Nephron progenitor cell (in vitro differentiated cells): ENCODE data around the gene BICRAL.
"Not testable (repeated sequence)": the region's sequence is repeated elsewhere in the genome, so short reads cannot be mapped to it uniquely, and the experiment has no call there.

ENCODE experiments used
- DNase-seq: peaks from one replicate; pipeline ENCODE4 v3.0.0; 2021
- H3K27ac Mint-ChIP-seq: 2 replicates; pipeline ENCODE4 v1.8.0; 2021; ENCODE audit warnings: mild to moderate bottlenecking, moderate library complexity, mixed read lengths
- H3K27me3 Mint-ChIP-seq: 2 replicates; pipeline ENCODE4 v1.8.0; 2021; ENCODE audit warnings: mild to moderate bottlenecking, low read depth, mixed read lengths; ENCODE audit not compliant: poor library complexity
- H3K36me3 Mint-ChIP-seq: 2 replicates; pipeline ENCODE4 v1.8.0; 2021; ENCODE audit warnings: low read depth, mixed read lengths
- H3K4me1 Mint-ChIP-seq: 2 replicates; pipeline ENCODE4 v1.8.0; 2021; ENCODE audit warnings: mixed read lengths
- H3K4me3 Mint-ChIP-seq: 2 replicates; pipeline ENCODE4 v1.8.0; 2021; ENCODE audit warnings: mild to moderate bottlenecking, moderate library complexity, mixed read lengths
- H3K9me3 Mint-ChIP-seq: 2 replicates; pipeline ENCODE4 v1.8.0; 2021; ENCODE audit warnings: mild to moderate bottlenecking, moderate library complexity, mixed read lengths
- TF ChIP-seq, protein P1 (sequence below): fragments of 200-600 bp; sonication (generic); IDR thresholded peaks from 2 replicates; pipeline ENCODE4 v1.5.0; 2021; ENCODE audit warnings: antibody characterized with exemption

BICRAL gene

DNA sequence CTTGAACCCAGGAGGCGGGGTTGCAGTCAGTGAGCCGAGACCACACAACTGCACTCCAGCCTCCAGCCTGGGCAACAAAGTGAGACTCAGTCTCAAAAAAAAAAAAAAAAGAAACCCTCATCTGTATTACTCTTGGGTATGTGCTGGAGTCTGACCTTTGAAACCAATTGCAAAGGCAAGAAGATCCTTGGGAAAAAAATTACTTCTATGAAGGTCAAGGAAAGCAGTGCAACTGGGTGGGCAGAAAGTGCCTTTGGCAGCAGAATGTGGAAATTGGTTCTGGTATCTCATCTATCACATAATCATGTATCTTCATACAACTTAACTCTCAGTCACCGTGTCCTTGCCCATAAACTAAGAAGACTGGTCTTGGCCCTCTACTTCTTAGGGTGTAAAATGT, 89.9 kb downstream of the BICRAL start:
- Mint-ChIP-seq H3K36me3 (no peaks in the 10 kb centered on the region), H3K4me1 (no peaks in the 10 kb centered on the region), H3K9me3 (no peaks in the 10 kb centered on the region), H3K27ac (no peak overlapping the region), H3K4me3 (no peak overlapping the region), H3K27me3 (peaks cover 11% of the 10 kb centered on the region)
- TF ChIP-seq, protein P1, sequence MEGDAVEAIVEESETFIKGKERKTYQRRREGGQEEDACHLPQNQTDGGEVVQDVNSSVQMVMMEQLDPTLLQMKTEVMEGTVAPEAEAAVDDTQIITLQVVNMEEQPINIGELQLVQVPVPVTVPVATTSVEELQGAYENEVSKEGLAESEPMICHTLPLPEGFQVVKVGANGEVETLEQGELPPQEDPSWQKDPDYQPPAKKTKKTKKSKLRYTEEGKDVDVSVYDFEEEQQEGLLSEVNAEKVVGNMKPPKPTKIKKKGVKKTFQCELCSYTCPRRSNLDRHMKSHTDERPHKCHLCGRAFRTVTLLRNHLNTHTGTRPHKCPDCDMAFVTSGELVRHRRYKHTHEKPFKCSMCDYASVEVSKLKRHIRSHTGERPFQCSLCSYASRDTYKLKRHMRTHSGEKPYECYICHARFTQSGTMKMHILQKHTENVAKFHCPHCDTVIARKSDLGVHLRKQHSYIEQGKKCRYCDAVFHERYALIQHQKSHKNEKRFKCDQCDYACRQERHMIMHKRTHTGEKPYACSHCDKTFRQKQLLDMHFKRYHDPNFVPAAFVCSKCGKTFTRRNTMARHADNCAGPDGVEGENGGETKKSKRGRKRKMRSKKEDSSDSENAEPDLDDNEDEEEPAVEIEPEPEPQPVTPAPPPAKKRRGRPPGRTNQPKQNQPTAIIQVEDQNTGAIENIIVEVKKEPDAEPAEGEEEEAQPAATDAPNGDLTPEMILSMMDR: no peak
- no peak for DNase-seq

DNA sequence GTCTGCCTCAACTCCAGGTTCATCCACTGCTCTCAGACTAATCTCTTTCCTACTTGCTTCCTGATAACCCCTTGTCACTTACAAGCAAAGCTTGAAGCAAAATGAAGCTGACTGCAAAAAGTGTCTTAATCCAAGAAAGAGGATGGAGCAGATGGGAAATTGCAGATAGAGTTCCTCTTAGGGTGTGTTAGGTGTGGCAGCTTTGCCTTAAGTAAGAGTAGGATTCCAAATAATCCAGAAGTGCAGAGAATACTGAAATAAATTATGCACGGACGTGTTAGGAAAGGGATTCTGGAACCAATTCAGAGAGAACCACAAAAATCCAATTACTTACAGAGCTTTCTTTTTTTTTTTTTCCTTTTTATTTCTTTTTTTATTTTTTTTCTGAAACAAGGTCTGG, 91.5 kb downstream of the BICRAL start:
- Mint-ChIP-seq H3K4me3 (no peak overlapping the region), H3K36me3 (no peaks in the 10 kb centered on the region), H3K27me3 (peaks cover 11% of the 10 kb centered on the region), H3K4me1 (no peaks in the 10 kb centered on the region), H3K27ac (no peak overlapping the region), H3K9me3 (no peaks in the 10 kb centered on the region)
- TF ChIP-seq, protein P1: no peak
- no peak for DNase-seq

DNA sequence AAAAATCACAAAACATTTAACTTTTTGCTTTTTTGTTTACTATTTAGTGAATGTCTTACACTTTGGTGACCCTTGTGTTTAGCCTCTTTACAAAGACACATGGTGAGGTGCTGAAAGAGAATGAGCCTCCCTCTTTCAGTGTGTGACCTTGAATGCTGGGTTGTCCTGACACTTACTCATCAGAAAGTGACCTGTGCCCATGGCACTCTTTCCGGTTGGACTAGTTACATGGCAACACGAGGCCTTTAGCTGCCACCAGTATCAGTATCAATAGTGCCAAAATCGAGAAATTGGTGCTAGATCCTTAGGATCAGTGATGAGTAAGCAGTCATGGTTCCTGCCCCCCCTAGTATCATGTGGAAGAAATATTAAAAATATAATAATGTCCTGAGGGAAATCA, 95.8 kb downstream of the BICRAL start:
- H3K27me3 Mint-ChIP-seq: peaks cover 14% of the 10 kb centered on the region
- peaks cover 21% of the 10 kb centered on the region for H3K4me1 Mint-ChIP-seq
- H3K27ac Mint-ChIP-seq: no peak overlapping the region
- DNase-seq: no peak
- no peaks in the 10 kb centered on the region for H3K9me3 Mint-ChIP-seq
- peak overlapping the region; percentile 62 for H3K4me3 Mint-ChIP-seq
- TF ChIP-seq, protein P1: no peak
- peaks cover 4% of the 10 kb centered on the region for H3K36me3 Mint-ChIP-seq

DNA sequence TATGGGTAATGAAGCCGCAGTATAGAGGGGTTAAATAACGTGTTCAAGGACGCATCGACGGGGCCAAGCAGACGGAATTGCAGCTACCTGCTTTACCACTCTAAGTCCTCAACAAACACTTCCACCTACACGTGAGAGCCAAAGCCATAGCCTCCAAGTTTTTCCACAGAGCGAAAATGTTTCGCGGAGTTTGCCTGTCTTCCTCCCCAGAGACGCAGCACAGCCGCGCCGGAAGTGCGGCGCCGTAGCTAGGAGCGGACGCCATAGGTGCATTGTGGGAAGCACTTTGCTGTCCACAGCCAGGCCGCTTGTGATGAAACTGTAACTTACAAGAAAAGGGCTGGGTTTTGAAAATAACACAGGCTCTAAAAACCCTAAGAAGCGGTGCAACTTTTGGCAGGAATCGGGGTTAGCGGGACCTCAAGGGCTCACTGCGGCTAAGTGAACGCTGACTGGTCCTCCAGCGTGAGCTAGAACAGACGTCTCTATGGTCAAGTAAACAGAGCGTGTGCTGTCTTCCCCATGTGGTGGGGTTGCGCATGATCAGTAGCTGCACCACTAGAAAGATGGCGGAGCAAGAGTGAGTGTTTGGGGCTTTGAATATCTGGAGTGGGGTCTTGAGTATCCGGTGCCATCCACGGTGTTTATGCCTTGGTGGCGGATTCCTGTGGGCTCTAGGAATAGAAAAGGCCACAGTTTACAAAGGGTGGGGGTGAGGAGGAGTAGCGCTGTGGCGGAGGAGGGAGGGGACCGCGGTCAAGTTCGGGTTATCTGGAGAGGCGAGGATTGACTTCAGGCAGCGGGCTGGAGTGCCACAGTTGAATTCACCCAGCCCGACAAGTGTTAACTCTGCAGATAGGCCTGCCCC, 97.8 kb downstream of the BICRAL start, which contains the start of gene RPL7L1:
Gene RPL7L1 (plus strand): TSS at position 245 of the 868 bp plus-strand sequence. CDS start 295 bp downstream, at position 540.
- Mint-ChIP-seq H3K27ac (peak within 1 kb of the TSS; percentile 100), H3K9me3 (no peaks in the 10 kb centered on the region), H3K4me3 (peak within 1 kb of the TSS; percentile 98), H3K36me3 (peaks cover 22% of the 10 kb centered on the region), H3K27me3 (peaks cover 8% of the 10 kb centered on the region), H3K4me1 (peaks cover 21% of the 10 kb centered on the region)
- TF ChIP-seq, protein P1: no peak
- DNase-seq: peak; percentile 73

DNA sequence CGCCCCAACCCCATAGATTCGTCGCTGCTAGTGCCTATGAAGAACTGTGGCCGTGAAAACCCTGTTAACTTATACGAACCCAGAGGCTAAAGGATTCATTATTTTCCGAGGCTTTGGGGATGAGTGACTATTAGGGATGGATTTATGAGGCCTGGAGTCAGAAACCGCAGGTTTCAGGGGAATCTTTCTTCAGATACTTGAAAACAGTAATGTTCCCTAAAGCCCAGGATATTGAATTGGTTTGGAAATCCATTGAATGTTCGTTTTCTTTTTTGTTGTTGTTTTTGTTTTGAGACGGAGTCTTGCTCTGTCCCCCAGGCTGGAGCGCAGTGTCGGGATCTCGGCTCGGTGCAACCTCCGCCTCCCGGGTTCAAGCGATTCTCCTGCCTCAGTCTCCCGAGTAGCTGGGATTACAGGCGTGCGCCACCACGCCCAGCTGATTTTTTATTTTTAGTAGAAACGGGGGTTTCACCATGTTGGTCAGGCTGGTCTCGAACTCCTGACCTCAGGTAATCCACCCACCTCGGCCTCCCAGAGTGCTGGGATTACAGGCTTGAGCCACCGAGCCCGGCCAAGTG, 98.5 kb downstream of the BICRAL start:
- H3K9me3 Mint-ChIP-seq, H3K27me3 Mint-ChIP-seq, DNase-seq: not testable (repeated sequence)
- H3K4me1 Mint-ChIP-seq: peaks cover 21% of the 10 kb centered on the region
- H3K4me3 Mint-ChIP-seq: peak overlapping the region; percentile 98
- H3K27ac Mint-ChIP-seq: peak overlapping the region; percentile 100
- peaks cover 28% of the 10 kb centered on the region for H3K36me3 Mint-ChIP-seq

DNA sequence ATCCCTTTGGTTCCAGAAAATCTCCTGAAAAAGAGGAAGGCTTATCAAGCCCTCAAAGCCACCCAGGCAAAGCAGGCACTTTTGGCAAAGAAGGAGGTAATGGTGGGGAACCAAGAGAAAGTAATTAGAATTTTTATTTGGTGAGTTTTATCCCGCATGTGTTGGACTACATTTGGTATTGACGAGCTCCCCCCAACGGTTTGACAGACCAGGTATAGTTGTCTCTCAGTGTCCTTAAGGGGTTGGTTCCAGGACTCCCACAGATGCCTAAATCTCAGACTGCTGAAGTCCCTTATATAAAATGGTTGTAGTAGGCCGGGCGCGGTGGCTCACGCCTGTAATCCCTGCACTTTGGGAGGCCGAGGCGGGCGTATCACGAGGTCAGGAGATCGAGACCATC, 99.0 kb downstream of the BICRAL start:
- peaks cover 21% of the 10 kb centered on the region for H3K4me1 Mint-ChIP-seq
- peak overlapping the region; percentile 98 for H3K4me3 Mint-ChIP-seq
- H3K36me3 Mint-ChIP-seq: peaks cover 33% of the 10 kb centered on the region
- peak overlapping the region; percentile 100 for H3K27ac Mint-ChIP-seq
- not testable (repeated sequence) for H3K9me3 Mint-ChIP-seq, DNase-seq, H3K27me3 Mint-ChIP-seq
